GM19238 (cell line): ENCODE data around the gene LARP4B.

Experiments
- DNase-seq: peaks from one replicate; pipeline ENCODE4 v3.0.0; 2011; ENCODE audit warnings: low spot score; ENCODE audit not compliant: insufficient read length

Gene LARP4B

DNA sequence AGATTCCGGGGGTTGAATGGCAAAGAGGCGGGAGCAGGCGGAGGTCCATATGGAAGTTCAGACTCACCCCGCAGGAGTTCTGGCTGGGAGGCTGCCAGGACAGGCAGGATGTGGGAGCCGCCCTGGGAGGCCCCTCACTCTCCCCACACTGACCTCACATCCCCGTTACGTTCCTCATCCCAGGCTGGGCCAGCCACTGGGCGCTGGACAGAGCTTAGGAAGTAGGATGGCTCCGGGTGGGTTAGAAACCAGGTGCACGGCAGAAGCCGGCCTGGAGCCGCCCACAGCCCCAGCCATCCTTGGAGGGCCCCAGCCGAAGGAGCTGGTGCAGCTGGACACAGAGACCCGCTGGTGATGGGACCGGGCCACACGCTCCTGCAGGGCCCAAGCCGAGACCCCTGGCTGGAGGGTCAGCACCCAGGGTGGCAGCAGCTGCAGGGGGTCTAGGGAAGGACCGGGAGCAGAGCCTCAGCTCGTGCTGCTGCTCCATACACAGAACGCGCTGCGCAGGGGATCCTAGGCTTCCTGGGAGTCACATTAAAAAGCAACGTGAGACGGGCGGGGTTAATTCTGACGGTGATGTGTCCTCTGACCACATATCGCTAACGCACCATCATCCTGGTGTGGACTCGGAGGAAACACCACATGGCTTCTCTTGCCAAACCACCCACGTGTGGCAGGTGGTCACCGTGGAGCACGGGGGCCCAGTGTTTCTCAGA, 143.4 kb downstream of the LARP4B start:
- no peak for DNase-seq

DNA sequence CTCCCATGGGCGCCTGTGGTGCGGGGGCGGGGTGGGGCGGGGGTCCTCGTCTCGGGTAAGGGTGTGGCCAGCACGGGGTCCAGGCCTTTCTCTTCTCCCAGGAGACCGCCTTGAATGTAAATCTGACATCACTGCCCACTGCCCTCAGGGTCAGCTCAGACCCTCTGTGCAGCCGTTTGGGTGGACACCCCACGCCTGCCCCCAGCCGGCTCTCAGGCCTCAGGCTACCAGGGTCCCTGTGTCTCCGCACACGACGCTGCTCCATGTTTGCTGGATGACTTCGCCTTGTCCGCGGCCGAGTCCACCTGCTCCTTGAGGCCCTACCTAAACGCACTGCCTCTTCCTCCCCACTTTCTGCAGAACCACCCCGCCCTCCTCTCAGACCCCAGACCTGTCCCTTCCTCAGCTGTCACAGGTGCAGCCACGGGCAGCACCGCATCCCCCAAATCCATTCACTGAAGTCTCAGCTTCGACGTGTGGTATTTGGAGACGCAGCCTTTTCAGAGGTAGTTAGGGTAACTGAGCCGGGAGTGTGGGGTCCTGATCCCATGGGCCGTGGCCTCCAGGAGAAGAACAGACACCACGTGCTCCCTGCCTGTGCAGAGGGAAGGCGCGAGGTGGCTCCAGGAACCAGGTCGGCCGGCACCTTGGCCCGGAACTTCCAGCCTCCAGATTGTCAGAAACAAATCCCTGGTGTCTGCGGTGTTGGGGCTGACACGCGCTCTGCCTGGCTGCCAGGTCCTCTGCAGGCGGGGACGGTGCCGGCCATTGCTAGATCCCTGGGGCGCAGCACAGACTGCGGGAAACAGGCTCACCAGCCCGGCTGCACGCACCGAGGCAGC, 144.7 kb downstream of the LARP4B start:
- no peak for DNase-seq

DNA sequence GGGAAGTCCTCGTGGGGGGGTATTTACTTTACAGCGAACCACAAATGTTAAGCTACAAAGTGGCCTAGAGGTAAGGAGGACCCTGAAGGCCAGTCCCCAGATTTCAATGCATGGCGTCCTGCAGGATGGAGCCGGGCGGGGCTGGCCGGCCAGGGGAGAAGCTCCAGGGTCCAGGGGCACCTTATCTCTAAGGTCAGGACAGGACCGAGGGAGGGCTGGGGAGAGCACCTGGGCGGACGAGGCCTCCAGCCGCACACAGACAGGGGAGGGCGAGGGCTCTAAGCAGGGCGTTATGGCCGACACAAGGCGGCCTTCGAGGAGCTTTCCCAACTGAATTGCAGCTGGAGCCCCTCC, 145.7 kb downstream of the LARP4B start:
- no peak for DNase-seq

GRCh38 chr10:785089-785860, 146.2 kb downstream of the LARP4B start:
- no peak for DNase-seq

GRCh38 chr10:784403-785088, 147.0 kb downstream of the LARP4B start:
- DNase-seq, result no peak

DNA sequence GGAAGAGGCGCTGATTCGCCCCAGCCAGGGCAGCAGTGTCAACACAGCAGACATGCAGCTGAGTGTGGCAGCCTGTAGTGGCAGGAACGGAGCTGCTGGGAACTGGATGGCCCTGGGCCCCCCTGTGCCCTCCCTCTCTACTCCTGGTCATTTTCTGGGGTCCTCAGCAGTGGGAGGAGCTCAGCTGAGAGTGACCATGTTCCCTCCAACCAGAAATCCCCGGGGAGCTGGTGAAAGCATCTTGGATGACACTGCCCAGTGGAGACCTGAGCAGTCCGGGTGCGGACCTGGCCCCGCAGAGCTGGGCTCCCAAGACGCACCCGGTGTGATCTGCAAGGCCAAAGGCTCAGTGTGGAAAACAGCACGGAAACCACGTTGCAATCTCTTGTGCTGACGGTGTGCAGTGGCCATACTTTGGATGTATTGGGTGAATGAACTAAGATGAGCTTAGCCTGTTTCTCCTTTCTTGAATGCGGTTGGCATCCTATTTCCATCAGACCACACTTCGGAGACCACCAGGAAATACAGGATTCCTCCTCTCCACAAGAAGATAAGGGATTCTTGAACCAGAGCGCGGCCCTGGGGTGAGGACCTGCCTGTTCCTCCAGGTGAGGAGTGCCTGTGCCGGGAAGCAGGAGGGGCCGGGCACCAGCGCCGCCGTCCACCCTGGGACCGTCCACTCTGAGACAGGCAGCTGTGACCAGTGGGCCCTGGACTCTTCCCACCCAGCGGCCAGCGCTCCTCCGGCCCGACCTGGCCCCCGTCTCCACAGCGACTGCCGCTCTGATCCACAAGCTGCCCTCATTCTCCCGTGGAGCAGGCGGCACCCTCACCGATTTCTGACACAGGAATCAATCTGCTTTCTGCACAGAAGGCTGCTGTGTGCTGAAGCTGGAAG, 148.5 kb downstream of the LARP4B start:
- DNase-seq, result no peak

- no peak for DNase-seq
Observed at GRCh38 chr10:780536-781524, 150.7 kb downstream of the LARP4B start.

DNA sequence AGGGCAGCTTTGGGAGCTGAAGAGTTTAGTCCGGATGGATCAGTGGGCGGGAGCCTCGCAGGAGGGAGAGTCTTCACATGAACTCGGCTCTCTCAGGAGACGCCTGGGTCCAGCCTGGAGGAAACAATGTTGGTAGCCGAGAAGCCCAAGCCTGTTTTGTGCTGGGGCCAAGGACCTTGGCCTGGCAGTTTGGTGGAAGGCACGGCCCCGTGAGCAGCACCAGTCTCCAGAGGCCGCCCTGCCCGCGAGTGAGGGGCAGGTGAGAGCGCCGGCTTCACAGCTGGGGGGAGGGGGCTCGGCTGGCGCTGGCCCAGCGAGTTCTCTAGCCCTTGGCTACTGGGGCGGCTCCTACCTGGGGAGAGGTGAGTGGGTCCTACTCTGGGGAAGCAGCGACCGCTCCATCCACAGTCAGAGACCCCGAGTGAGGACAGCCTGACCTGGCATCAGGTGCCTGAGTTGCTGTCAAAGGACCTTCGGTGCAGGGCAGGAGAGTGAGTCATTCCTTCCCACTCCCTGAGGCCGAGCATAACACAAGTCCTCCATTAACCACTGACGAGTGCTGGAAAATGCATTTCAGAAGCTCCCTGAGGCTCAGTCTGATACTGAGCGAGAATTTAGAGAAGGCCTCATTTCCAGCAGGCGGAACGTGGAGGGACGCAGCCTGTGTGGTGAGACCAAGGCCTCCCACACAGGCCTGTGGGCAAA, 152.7 kb downstream of the LARP4B start:
- no peak for DNase-seq

- DNase-seq, result no peak
Observed at GRCh38 chr10:777913-778479, 153.5 kb downstream of the LARP4B start.

- DNase-seq, result no peak
Observed at GRCh38 chr10:776772-777171, 154.7 kb downstream of the LARP4B start.

GRCh38 chr10:775245-776075, 156.0 kb downstream of the LARP4B start:
- no peak for DNase-seq

DNA sequence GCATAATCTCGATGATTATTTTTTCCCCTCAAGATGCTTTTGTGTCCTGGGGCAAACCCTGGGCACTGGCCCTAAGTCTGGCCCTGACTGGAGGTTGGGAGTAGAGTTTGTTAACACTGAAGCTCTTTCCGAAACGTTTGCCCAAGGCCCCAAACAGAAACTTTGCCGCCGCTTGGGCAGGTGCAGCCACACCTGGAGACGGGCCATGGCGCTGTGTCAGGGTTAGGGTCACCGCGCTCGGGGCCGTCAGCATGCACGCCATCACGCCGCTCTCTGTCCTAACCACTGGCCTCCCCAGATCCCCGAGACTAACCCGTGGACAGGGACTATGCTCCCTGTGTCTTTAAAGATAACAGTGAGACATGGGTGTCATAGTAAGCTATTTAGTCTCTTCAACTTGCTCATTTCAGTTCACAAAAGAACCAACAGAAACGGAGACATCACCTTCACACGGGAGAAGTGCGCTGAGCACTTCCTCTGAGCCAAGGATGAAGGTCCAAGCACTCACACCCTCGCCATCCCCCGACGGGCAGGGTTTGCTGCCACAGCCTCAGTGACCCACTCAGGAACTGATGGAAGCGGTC, 156.8 kb downstream of the LARP4B start:
- DNase-seq, result no peak

DNA sequence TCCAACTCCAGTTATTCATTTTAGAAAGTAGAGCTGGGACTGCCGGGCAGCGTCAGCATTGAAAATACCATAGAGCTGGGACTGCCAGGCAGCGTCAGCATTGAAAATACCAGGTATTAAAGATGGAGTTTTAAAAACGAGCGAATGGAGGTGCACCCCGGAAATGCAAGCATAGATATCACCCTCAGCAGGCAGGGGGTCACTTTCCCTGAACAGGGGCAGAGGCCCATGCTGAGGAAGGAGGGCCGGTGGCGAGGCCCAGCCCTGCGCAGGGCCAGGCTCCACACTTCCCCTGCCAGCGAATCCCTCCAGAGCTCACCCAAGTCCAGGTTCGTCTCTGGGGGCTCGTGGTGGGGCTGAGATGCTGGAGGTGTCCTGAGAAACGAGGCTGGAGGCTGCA, 157.3 kb downstream of the LARP4B start:
- DNase-seq, result no peak

- no peak for DNase-seq
Observed at GRCh38 chr10:773562-774161, 157.8 kb downstream of the LARP4B start.

DNA sequence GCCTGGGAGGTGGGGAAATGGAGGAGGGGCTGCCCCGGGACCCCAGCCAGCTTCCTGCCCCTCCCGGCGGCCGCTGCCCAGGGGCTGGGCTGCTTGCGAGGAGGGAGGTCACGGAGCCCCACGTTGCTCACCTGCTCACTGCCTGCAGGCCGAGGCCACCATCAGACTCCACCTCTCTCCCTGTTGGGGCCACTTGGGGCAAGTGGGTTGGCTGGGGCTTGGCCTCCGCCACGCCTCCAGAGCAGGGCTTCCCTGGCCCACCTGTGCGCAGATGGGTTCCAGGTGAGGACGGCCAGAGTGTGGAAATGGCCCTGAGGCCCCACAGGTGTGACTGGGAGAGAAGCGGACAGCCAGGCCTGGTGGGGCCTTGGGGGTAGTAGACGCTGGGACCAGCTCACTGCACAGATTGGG, 159.3 kb downstream of the LARP4B start:
- no peak for DNase-seq

GRCh38 chr10:771647-772046, 159.9 kb downstream of the LARP4B start:
- no peak for DNase-seq

DNA sequence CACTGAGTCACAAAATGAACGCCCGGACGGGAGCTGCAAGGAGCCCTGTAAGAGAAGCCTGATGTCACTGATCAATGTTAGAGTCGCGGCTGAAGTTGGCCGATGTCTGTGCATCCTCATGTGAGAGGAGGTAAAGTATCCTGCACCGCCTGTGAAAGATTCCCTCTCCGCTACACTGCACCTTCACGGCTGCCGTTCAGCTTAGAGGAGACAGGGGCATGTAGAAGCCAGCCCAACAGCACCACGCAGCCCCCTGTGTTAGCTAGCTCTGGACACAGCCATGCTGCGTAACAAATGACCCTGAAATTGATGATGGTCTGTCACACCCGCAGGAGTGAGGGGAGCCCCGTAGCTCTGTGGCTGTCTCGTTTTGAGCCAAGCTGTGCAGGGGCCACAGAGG, 160.5 kb downstream of the LARP4B start:
- no peak for DNase-seq
